Measurements from ENCODE around the gene TSEN15. TPM values are rescaled to one million over a fixed set of nuclear protein-coding genes. Genes with fewer than 3 reads are reported as not detected.

Gene TSEN15
- total RNA-seq, 1 donor from 2014 or later = 36.8 TPM

DNA sequence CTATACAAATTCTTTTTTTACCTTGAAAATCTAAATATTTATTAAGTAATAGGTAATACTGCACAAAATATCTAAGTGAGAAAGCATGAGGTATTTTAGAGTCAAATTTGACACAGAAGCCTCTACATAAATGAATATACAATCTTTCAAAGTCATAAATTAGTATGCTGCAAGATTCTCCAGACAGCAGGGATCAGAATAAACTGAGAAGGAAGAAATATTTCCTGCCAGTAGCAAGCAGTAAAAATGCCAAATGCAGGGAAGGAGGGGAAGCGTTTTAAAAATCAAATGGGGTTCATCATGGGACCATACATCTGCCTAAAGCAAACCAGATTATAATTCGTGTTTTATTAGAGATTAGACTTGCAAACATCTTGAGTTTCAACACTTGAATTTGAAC is 32.9 kb upstream of the TSEN15 start:
- H3K27me3 Mint-ChIP-seq (ENCODE audit: unreplicated experiment) = peaks cover 2% of the 10 kb centered on the region
- H3K9me3 Mint-ChIP-seq (ENCODE audit: unreplicated experiment) = no peaks in the 10 kb centered on the region
- no peak overlapping the region for H3K4me3 Mint-ChIP-seq (ENCODE audit: unreplicated experiment)
- no peaks in the 10 kb centered on the region for H3K36me3 Mint-ChIP-seq (ENCODE audit: unreplicated experiment)
- no peak for TF ChIP-seq CTCF (IDR thresholded peaks at IDR 0.05)
- no peak for DNase-seq (ENCODE audit: extremely low spot score, unreplicated experiment)
- no peaks in the 10 kb centered on the region for H3K4me1 Mint-ChIP-seq (ENCODE audit: unreplicated experiment)
- no peak overlapping the region for H3K27ac Mint-ChIP-seq (ENCODE audit: unreplicated experiment)

- Mint-ChIP-seq H3K4me3 (ENCODE audit: unreplicated experiment) (no peak overlapping the region), H3K4me1 (ENCODE audit: unreplicated experiment) (no peaks in the 10 kb centered on the region), H3K9me3 (ENCODE audit: unreplicated experiment) (no peaks in the 10 kb centered on the region), H3K27ac (ENCODE audit: unreplicated experiment) (no peak overlapping the region), H3K36me3 (ENCODE audit: unreplicated experiment) (no peaks in the 10 kb centered on the region), H3K27me3 (ENCODE audit: unreplicated experiment) (peaks cover 2% of the 10 kb centered on the region)
- no peak for TF ChIP-seq CTCF (IDR thresholded peaks at IDR 0.05)
- DNase-seq (ENCODE audit: extremely low spot score, unreplicated experiment) = no peak
Measured at GRCh38 chr1:184019069-184019468, 32.5 kb upstream of the TSEN15 start.

DNA sequence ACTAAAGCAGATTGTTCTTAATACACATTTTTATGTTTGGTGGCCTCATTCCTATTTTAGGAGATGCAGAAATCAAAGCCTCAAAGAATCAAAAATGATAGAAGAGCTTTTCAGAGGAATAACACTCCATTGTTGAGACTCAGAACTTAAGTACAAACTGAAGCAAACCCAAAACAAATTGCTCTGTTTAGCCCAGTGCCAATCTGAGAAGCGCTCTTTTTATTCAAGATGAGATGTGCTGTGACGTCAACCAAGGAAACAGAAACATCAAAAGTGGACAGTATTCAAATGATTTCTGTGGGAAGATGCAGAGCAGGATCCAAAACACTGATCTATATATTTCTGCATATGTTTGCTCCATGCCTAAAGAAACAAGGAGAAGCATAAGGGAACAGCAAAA is 32.0 kb upstream of the TSEN15 start:
- no peaks in the 10 kb centered on the region for H3K36me3 Mint-ChIP-seq (ENCODE audit: unreplicated experiment)
- no peaks in the 10 kb centered on the region for H3K4me1 Mint-ChIP-seq (ENCODE audit: unreplicated experiment)
- TF ChIP-seq CTCF (IDR thresholded peaks at IDR 0.05) = no peak
- no peak overlapping the region for H3K27ac Mint-ChIP-seq (ENCODE audit: unreplicated experiment)
- H3K27me3 Mint-ChIP-seq (ENCODE audit: unreplicated experiment) = peaks cover 2% of the 10 kb centered on the region
- H3K9me3 Mint-ChIP-seq (ENCODE audit: unreplicated experiment) = no peaks in the 10 kb centered on the region
- no peak overlapping the region for H3K4me3 Mint-ChIP-seq (ENCODE audit: unreplicated experiment)
- DNase-seq (ENCODE audit: extremely low spot score, unreplicated experiment) = no peak

DNA sequence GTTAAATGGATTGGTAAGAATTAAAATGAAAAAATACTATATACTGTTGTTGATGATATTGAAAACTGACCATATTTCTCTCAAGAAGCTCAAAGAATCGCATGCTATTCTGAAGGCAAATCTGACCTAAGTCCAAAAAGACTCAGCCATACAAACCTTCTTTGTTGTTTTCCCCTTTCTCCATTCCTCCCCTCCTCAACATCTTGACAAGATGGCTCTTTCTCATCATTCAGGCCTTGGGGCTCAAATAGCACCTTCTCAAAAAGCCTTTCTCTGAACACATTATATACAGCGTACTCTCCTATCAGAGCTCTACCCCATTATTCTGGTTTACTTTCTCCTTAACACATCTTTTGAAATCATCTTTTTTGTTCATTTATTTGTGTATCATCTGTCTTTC is 31.2 kb upstream of the TSEN15 start:
- Mint-ChIP-seq H3K27ac (ENCODE audit: unreplicated experiment) (no peak overlapping the region), H3K9me3 (ENCODE audit: unreplicated experiment) (no peaks in the 10 kb centered on the region), H3K4me1 (ENCODE audit: unreplicated experiment) (peaks cover 6% of the 10 kb centered on the region), H3K36me3 (ENCODE audit: unreplicated experiment) (no peaks in the 10 kb centered on the region), H3K4me3 (ENCODE audit: unreplicated experiment) (no peak overlapping the region), H3K27me3 (ENCODE audit: unreplicated experiment) (peaks cover 2% of the 10 kb centered on the region)
- no peak for DNase-seq (ENCODE audit: extremely low spot score, unreplicated experiment)
- no peak for TF ChIP-seq CTCF (IDR thresholded peaks at IDR 0.05)

GRCh38 chr1:184020855-184021254 is 30.7 kb upstream of the TSEN15 start:
- Mint-ChIP-seq H3K36me3 (ENCODE audit: unreplicated experiment) (no peaks in the 10 kb centered on the region), H3K4me1 (ENCODE audit: unreplicated experiment) (peaks cover 11% of the 10 kb centered on the region), H3K9me3 (ENCODE audit: unreplicated experiment) (no peaks in the 10 kb centered on the region), H3K27ac (ENCODE audit: unreplicated experiment) (no peak overlapping the region), H3K27me3 (ENCODE audit: unreplicated experiment) (peaks cover 2% of the 10 kb centered on the region), H3K4me3 (ENCODE audit: unreplicated experiment) (no peak overlapping the region)
- no peak for DNase-seq (ENCODE audit: extremely low spot score, unreplicated experiment)
- no peak for TF ChIP-seq CTCF (IDR thresholded peaks at IDR 0.05)
